HG02885 (cell line): Measurements from ENCODE around the gene MFSD2B.
A peak's percentile ranks its signal among the peaks of the same experiment; 100 is the strongest.
"Not testable (repeated sequence)": the region's sequence is repeated elsewhere in the genome, so short reads cannot be mapped to it uniquely, and the experiment has no call there.

ENCODE experiments used
- ATAC-seq: cut with Tn5 transposase; IDR thresholded peaks from one replicate; pipeline ENCODE4 v1.9.1; 2021; ENCODE audit warnings: mild to moderate bottlenecking; ENCODE audit not compliant: unreplicated experiment, poor library complexity

The MFSD2B gene

GRCh38 chr2:24018241-24018640, 8.4 kb downstream of the MFSD2B start:
- ATAC-seq: no peak

GRCh38 chr2:24019729-24020128, 9.8 kb downstream of the MFSD2B start:
- ATAC-seq: no peak

GRCh38 chr2:24020244-24020643, 10.4 kb downstream of the MFSD2B start:
- no peak for ATAC-seq

GRCh38 chr2:24021122-24021998, 11.5 kb downstream of the MFSD2B start:
- ATAC-seq: no peak

GRCh38 chr2:24022324-24022974, 12.6 kb downstream of the MFSD2B start:
- ATAC-seq: no peak

GRCh38 chr2:24022975-24023575, 13.2 kb downstream of the MFSD2B start:
- ATAC-seq: no peak

- no peak for ATAC-seq
Observed at GRCh38 chr2:24024018-24024417, 14.1 kb downstream of the MFSD2B start.

- no peak for ATAC-seq
Observed at GRCh38 chr2:24024996-24025663, 15.2 kb downstream of the MFSD2B start.

- ATAC-seq: no peak
Observed at GRCh38 chr2:24026233-24026632, 16.3 kb downstream of the MFSD2B start.

GRCh38 chr2:24038786-24039499, 29.1 kb downstream of the MFSD2B start:
- ATAC-seq: no peak

GRCh38 chr2:24040511-24040910, 30.6 kb downstream of the MFSD2B start:
- ATAC-seq: no peak

GRCh38 chr2:24043133-24043532, 33.2 kb downstream of the MFSD2B start:
- ATAC-seq: not testable (repeated sequence)

- no peak for ATAC-seq
Observed at GRCh38 chr2:24045511-24046508, 35.9 kb downstream of the MFSD2B start.

GRCh38 chr2:24046599-24046929, 36.7 kb downstream of the MFSD2B start:
- no peak for ATAC-seq

- peak; percentile 99 for ATAC-seq
Observed at GRCh38 chr2:24046930-24047702, 37.2 kb downstream of the MFSD2B start, which contains the start of gene WDCP. Gene WDCP (minus strand): TSS chr2:24047391. CDS start chr2:24039494, 7,897 bp downstream.

- ATAC-seq: no peak
Observed at GRCh38 chr2:24047703-24048033, 37.8 kb downstream of the MFSD2B start.

- ATAC-seq: no peak
Observed at GRCh38 chr2:24048769-24049484, 39.0 kb downstream of the MFSD2B start.
